Activated T-cell treated with anti-CD3 and anti-CD28 coated beads, Interleukin-2, amount 50 U/mL, for 24 hours (primary cell): ENCODE measurements around the gene TMPRSS7.

Experiments
- DNase-seq: peaks from one replicate; pipeline ENCODE4 v3.0.0-alpha.2; 2020
- H3K27ac Mint-ChIP-seq: 2 replicates; pipeline ENCODE4 v1.8.0; 2020; ENCODE audit warnings: mild to moderate bottlenecking, mixed read lengths
- H3K27me3 Mint-ChIP-seq: 2 replicates; pipeline ENCODE4 v1.8.0; 2020; ENCODE audit warnings: mixed read lengths
- H3K36me3 Mint-ChIP-seq: 2 replicates; pipeline ENCODE4 v1.8.0; 2020; ENCODE audit warnings: low read depth, mixed read lengths
- H3K4me1 Mint-ChIP-seq: 2 replicates; pipeline ENCODE4 v1.8.0; 2020; ENCODE audit warnings: low read depth, mixed read lengths
- H3K4me3 Mint-ChIP-seq: 2 replicates; pipeline ENCODE4 v1.8.0; 2020; ENCODE audit warnings: mild to moderate bottlenecking, moderate library complexity, mixed read lengths
- H3K9me3 Mint-ChIP-seq: 2 replicates; pipeline ENCODE4 v1.8.0; 2020; ENCODE audit warnings: mixed read lengths

Gene TMPRSS7

DNA sequence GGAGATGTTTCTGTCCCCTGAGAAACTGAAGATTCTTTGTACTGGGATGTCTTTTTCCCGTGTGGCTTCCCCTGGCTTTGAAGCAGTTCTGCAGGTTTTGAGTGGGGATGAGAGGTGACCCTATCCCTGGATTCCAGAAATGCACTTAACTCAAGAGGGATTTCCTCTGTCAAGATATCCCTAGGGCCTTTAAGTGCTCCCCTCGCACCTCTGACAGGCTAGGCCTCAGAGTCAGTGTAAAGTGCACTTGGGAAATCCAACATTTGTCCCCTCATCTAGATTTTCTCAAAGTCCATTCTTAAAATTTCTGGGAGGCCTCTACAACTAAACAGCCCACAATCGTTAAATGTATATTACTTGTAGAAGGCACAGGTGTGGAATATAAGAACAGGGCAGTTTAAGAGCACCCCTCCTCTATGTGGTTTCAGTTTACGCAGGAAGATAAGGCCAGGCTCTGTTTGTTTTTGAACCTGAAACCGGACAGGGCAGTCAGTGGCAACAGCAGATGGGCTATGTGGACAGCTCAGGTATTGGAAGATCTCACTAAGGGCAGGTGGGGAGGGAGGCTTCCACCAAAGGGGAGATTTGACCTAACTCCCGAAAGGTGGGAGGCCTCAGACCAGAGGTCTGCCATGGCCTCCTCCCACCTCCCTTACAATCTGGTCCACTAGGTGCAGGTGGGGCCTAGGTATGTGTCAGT is 56.5 kb downstream of the TMPRSS7 start:
- no peak for DNase-seq
- Mint-ChIP-seq H3K36me3 (no peaks in the 10 kb centered on the region), H3K9me3 (no peaks in the 10 kb centered on the region), H3K27me3 (peaks cover 14% of the 10 kb centered on the region), H3K4me3 (no peak overlapping the region), H3K4me1 (peaks cover 41% of the 10 kb centered on the region), H3K27ac (no peak overlapping the region)

DNA sequence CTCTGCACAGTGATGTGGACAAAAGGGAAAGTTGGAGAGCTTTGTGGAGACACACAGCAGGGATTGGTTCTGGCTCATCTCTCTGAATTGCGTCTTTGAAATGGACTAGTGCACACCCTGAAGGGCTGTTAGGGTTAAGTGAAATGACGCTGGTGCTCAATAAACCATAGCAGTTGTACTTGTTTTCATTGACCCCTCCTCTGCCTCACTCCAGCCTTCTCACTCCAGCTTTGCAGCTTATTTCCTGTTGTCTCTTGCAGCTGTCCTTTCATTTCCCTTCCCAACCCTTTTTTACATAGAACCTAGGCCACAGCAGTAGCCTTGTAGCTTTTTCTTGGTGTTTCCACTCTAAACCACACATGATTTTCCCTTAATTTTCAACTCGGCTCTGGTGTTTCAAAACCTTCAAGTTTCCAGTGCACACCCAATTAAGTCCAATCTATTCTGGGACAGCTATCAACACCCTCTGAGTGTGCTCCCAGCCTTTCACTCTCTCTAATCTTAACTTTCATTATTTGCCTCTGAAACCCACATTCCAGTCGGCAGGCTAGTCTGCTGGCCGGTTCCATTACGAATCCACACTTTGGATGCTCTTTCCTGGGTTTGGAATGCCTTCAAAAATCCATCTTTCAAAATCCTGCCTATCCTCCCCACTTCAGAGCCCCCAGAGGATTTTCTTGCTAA is 58.1 kb downstream of the TMPRSS7 start:
- Mint-ChIP-seq H3K4me3 (no peak overlapping the region), H3K9me3 (no peaks in the 10 kb centered on the region), H3K4me1 (peaks cover 33% of the 10 kb centered on the region), H3K36me3 (no peaks in the 10 kb centered on the region), H3K27me3 (peaks cover 9% of the 10 kb centered on the region), H3K27ac (no peak overlapping the region)
- DNase-seq: no peak

DNA sequence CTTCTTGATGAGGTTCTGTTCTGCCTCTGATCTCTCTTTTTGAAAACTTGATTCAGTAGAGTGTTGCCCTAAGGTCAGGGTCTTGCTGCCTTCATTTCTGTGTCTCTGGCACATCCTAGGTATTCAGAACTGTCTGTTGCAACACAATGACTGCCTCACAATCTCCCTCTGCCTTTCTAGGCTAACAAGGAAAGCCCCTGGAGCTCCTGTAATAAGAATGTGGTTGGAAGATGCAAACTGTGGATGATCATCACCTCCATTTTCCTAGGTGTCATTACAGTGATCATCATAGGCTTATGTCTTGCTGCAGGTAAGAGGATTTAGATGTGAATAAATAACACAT is 58.6 kb downstream of the TMPRSS7 start:
- Mint-ChIP-seq H3K9me3 (no peaks in the 10 kb centered on the region), H3K36me3 (no peaks in the 10 kb centered on the region), H3K27me3 (peaks cover 5% of the 10 kb centered on the region), H3K4me3 (no peak overlapping the region), H3K27ac (no peak overlapping the region), H3K4me1 (peaks cover 32% of the 10 kb centered on the region)
- no peak for DNase-seq

DNA sequence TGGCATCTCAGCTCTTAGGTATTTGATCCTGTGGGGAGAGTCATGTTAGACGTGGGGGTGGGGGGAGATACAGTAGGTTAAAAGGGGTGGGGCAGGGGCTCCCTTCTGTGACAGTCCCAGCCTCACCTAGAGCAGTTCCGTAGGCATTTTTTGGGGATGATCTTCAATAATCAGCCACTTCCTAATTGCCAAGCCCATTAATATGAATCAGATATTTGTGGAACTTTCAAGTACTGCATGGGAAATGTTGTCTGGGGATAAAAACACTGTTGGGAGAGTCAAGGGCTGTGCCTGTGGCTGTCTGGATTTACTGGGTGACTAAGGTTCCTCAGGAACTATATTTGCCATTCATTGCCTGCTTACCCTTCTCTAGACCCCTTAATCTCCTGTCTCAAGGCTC is 61.2 kb downstream of the TMPRSS7 start:
- Mint-ChIP-seq H3K36me3 (no peaks in the 10 kb centered on the region), H3K4me1 (peaks cover 27% of the 10 kb centered on the region), H3K27me3 (no peaks in the 10 kb centered on the region), H3K9me3 (no peaks in the 10 kb centered on the region), H3K27ac (no peak overlapping the region), H3K4me3 (no peak overlapping the region)
- DNase-seq: no peak

DNA sequence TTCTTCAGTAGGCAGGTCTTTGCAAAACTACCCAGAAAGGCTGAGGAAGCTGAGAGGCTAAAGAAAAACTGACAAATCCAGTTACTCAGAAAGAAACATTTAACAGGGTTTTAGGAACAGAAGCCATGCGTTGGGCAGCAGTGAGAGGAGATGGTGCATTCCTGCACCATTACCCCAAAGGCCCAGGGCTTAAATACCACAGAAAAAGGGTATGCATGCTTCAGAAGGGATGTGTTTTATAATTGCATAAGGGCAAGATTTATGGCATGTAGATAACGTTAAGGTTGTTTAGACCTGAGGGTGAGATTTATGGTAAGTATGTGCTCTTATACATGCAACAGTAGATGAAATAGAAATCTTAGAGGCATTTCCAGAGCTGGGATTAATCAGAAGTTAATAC is 61.6 kb downstream of the TMPRSS7 start:
- Mint-ChIP-seq H3K36me3 (no peaks in the 10 kb centered on the region), H3K27ac (no peak overlapping the region), H3K4me1 (peaks cover 23% of the 10 kb centered on the region), H3K27me3 (no peaks in the 10 kb centered on the region), H3K4me3 (no peak overlapping the region), H3K9me3 (no peaks in the 10 kb centered on the region)
- no peak for DNase-seq

DNA sequence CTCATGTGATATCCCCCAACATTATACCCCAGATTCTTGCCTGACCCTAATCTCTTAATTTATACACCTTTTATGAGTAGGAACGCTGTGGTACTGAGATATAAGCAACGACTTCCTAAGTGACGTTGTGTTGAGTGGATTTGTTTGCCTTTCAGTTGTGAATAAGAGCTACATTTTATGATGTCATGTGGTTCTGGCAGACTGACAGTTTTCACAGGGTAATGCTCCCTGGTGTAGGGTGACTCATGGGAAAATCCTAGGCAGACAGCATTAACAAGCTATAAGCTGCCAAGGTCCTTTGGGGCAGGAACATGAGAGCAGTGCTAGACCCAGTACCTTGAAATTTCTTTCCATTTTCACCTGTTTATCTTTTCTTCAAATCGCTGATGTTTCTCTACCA is 62.8 kb downstream of the TMPRSS7 start:
- Mint-ChIP-seq H3K4me3 (no peak overlapping the region), H3K36me3 (no peaks in the 10 kb centered on the region), H3K9me3 (no peaks in the 10 kb centered on the region), H3K27ac (peak overlapping the region; percentile 19), H3K4me1 (peaks cover 24% of the 10 kb centered on the region), H3K27me3 (no peaks in the 10 kb centered on the region)
- DNase-seq: no peak

DNA sequence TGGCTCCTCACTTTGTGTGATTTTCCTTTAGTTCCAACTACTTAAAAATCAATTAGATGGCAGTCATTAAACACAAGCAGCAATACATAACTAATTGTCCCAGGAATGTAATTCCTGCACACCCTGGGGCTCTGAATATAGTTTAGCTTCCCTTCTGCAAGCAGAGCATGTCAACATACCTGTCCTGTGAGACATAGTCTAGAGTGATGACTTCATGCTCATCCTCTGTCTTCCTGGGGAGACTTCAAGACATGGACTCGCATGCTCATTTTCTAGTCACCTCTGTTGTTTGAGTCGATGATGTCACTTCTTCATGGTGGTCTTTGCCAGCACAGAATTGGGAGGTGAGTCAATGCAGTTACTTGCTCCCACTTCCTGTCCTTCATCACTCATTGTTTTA is 67.4 kb downstream of the TMPRSS7 start:
- Mint-ChIP-seq H3K36me3 (no peaks in the 10 kb centered on the region), H3K4me1 (peaks cover 14% of the 10 kb centered on the region), H3K9me3 (no peaks in the 10 kb centered on the region), H3K27ac (no peak overlapping the region), H3K27me3 (no peaks in the 10 kb centered on the region), H3K4me3 (no peak overlapping the region)
- DNase-seq: no peak

DNA sequence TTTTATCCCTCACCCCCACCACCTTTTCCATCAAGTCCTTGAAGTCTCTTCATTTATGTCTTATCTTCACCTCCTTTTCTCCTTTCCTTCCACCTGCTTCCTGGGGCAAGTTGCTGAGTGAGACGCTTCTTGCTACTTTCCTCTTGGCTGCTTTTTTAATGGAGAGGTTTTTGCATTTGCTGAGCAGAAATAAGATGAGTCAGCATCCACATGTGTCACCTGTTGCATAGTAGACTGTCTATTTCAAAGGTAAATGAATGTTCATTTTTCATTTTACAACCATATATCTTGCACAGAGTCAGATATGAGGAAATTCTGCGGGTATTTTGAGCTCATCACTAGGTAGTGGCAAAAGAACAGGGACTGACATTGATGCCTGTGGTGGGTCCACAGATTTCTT is 70.2 kb downstream of the TMPRSS7 start:
- H3K27ac Mint-ChIP-seq: no peak overlapping the region
- no peak for DNase-seq
- H3K4me3 Mint-ChIP-seq: no peak overlapping the region
- no peaks in the 10 kb centered on the region for H3K27me3 Mint-ChIP-seq
- H3K36me3 Mint-ChIP-seq: no peaks in the 10 kb centered on the region
- no peaks in the 10 kb centered on the region for H3K9me3 Mint-ChIP-seq
- H3K4me1 Mint-ChIP-seq: peaks cover 4% of the 10 kb centered on the region

DNA sequence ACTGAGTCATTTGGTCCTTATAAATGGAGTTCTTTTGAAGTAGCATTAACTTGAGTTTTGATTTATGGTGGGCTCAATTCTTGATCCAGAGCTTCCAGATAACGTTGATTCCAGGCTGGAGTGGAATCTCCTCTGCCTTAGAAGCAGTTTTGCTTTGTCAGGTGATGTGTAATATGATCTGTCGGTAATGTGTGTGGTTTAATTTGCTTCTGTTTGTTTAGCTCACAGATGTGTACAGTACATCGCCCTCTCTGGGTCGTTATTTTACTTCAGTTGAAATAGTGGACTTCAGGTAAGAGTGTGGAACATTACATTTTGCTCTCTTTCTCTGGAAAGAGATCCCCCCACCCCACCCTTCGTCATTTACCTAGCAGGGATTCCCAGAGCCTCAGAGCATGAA is 74.8 kb downstream of the TMPRSS7 start:
- H3K9me3 Mint-ChIP-seq: no peaks in the 10 kb centered on the region
- H3K36me3 Mint-ChIP-seq: no peaks in the 10 kb centered on the region
- peaks cover 9% of the 10 kb centered on the region for H3K4me1 Mint-ChIP-seq
- no peak for DNase-seq
- no peaks in the 10 kb centered on the region for H3K27me3 Mint-ChIP-seq
- H3K4me3 Mint-ChIP-seq: no peak overlapping the region
- H3K27ac Mint-ChIP-seq: no peak overlapping the region

DNA sequence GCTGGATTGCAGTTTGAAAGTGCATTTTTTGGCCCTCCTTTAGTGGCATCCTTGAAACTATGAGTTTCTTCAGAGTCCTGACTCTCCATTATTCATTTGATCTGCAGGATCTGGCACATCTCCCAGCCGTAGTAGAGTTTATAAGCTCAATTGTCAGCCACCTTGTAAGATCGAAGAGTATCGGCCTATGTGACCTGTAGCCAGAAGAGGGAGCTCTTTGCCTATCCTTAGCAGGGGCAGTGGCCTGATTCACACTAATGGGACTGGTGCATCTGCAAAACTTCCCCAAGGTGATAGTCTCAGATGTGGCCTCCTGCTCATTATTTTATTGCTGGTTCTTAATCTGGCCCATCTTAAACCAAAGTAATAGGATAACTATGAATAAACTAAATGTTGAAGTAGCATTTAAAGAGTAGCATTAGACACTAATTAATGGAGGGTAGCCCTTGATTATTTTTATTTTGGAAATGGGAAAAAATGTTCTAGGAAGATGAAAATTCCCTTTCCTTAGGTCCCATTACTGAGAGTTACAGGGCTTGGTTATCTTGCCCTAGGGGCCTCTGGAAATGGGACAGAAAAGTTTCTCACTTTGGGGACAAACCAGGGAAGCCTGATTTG is 77.4 kb downstream of the TMPRSS7 start:
- Mint-ChIP-seq H3K4me3 (no peak overlapping the region), H3K9me3 (no peaks in the 10 kb centered on the region), H3K4me1 (peaks cover 18% of the 10 kb centered on the region), H3K27ac (no peak overlapping the region), H3K27me3 (no peaks in the 10 kb centered on the region), H3K36me3 (no peaks in the 10 kb centered on the region)
- DNase-seq: peak; percentile 45

DNA sequence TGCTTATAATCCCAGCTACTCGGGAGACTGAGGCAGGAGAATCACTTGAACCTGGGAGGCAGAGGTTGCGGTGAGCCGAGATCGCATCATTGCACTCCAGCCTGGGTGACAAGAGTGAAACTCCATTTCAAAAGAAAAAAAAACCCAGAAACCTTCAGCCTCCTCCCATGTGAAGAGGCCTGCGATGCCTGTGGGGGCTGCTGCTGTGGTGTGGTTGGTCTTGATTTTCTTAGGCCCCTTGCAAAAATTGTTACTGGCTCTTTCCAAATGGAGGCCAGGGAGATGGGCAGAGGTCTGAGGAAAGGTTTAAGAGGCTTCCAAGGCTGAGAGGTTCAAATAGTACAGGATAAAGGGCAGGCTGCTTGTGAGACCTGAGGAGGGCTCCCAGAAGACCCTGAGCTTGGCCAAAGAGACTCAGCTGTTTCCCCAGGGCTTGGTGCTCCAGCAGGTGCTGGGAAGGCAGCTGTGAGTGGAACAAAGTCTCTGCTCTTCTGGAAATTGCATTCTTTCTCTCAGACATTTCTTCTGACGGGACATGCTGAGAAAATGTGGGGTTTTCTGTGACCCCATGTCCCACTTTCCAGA is 80.1 kb downstream of the TMPRSS7 start:
- DNase-seq: no peak
- H3K4me3 Mint-ChIP-seq: no peak overlapping the region

DNA sequence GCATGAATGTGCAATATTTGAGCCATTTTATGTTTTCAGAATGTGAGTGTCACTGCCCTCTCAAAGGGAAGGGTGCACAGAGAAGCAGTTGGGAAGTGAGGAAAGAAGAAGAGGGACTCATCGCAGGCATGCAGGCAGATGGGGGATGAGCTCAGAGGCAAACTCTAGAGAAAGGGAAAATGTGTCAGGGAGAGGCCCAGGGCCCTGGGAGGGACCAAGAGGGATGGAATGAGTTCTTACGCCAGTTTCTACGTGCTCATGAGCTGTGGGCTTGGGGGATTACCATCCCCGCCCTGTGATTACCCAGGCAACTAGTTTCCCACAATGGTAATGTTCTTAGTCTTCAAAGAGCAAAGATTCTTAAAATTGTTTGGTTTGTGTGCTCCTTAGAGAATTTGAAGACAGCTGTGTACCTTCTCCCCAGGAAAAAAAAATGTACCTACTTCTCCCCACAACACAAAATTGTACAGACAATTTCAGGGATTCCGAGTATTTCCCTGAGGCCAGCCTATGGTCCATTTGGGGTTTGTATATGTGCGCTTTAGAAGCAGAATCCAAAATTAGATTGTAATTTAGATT is 80.7 kb downstream of the TMPRSS7 start:
- no peaks in the 10 kb centered on the region for H3K9me3 Mint-ChIP-seq
- H3K4me1 Mint-ChIP-seq: peaks cover 43% of the 10 kb centered on the region
- no peak for DNase-seq
- no peaks in the 10 kb centered on the region for H3K27me3 Mint-ChIP-seq
- no peak overlapping the region for H3K27ac Mint-ChIP-seq
- H3K4me3 Mint-ChIP-seq: no peak overlapping the region
- H3K36me3 Mint-ChIP-seq: peaks cover 2% of the 10 kb centered on the region

More for the DNA sequence above, 80.1 kb downstream of the TMPRSS7 start:
- Mint-ChIP-seq H3K36me3 (peaks cover 2% of the 10 kb centered on the region), H3K4me1 (peaks cover 37% of the 10 kb centered on the region), H3K9me3 (no peaks in the 10 kb centered on the region), H3K27me3 (no peaks in the 10 kb centered on the region), H3K27ac (no peak overlapping the region)

DNA sequence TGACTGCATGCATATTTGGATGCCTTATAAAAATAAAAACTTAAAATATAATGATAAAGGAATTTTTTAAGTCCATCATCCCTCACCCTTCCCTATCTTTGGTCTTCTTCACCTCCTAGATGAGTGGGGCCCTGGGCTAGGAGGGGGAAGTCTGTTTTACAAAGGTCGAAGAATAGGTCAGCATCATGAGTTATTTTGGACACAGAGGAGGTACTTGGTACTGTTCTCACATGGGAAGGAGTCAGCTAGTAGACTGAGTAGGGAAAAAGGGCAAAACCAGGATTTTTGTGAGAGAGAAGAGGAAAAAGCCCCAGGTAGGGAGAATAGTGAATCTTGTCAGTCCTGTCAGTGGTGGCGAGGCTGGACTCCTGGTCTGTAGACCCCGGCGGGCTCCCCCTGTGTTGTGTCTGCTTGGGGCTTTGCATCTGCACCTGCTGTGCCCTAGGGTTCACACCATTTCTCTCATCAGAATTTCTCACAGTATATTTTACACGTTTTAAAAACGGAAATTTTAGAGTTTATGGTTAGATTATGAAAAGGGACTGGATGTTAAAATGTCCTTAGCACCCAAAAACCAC is 81.4 kb downstream of the TMPRSS7 start:
- H3K27me3 Mint-ChIP-seq: no peaks in the 10 kb centered on the region
- H3K4me3 Mint-ChIP-seq: no peak overlapping the region
- no peak for DNase-seq
- H3K4me1 Mint-ChIP-seq: peaks cover 48% of the 10 kb centered on the region
- peaks cover 2% of the 10 kb centered on the region for H3K36me3 Mint-ChIP-seq
- no peaks in the 10 kb centered on the region for H3K9me3 Mint-ChIP-seq
- H3K27ac Mint-ChIP-seq: no peak overlapping the region

DNA sequence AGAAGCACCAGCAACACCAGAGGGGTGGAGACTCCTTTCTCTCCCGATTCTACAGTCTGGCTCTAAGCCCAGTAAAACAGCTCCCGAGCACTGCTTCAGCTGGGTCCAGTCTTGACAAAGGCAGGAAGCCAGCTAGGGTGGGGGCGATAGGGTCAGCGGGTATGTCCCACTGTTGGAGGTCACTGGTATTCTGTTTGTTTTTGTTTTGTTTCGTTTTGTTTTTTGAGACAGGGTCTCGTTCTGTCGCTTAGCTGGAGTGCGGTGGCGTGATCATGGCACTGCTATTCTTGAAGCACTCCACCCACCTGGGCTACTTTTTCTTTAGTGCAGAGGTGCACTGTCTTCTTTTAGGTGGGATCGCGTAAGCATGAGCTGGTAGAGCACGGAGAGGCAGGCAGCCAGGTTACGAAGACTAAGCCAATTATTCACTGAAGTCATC is 82.2 kb downstream of the TMPRSS7 start:
- DNase-seq: no peak
- peaks cover 2% of the 10 kb centered on the region for H3K36me3 Mint-ChIP-seq
- H3K9me3 Mint-ChIP-seq: no peaks in the 10 kb centered on the region
- H3K27ac Mint-ChIP-seq: no peak overlapping the region
- peak overlapping the region; percentile 11 for H3K4me3 Mint-ChIP-seq
- peaks cover 53% of the 10 kb centered on the region for H3K4me1 Mint-ChIP-seq
- H3K27me3 Mint-ChIP-seq: no peaks in the 10 kb centered on the region
